MM.1S (cell line): ENCODE data around the gene WRNIP1.

Source experiments
- CTCF ChIP-seq: fragments of 300-600 bp; sonication (generic); IDR thresholded peaks from 2 replicates; pipeline ENCODE4 v1.5.1; 2016; ENCODE audit warnings: antibody characterized with exemption, low read length, mixed read lengths
- EZH2 ChIP-seq: fragments of 300-600 bp; sonication (generic); optimal IDR thresholded peaks from 2 replicates; pipeline ENCODE3; 2017; ENCODE audit warnings: low read depth, mild to moderate bottlenecking, antibody characterized with exemption, low read length, mixed read lengths

GRCh38 chr6:2772840-2773239, 7.6 kb downstream of the WRNIP1 start:
- TF ChIP-seq CTCF (no peak), EZH2 (no peak)
